ENCODE results near the gene LRRC47. TPM values are rescaled to one million over a fixed set of nuclear protein-coding genes. Genes with fewer than 3 reads are reported as not detected.

The LRRC47 gene
- total RNA-seq, 4 donors from 2014 or later: 19.0 to 44.7 (median 37.4) TPM

GRCh38 chr1:3799976-3800685, 3.8 kb upstream of the LRRC47 start:
- no peak for DNase-seq
- no peaks in the 10 kb centered on the region for H3K9me3 ChIP-seq
- H3K27me3 ChIP-seq: no peaks in the 10 kb centered on the region
- H3K4me3 ChIP-seq: no peak overlapping the region
- H3K36me3 ChIP-seq: no peaks in the 10 kb centered on the region
- intact Hi-C loops (cut with DNase I; ENCODE audit: low total_unique reads): no loop called here
- peaks cover 0 to 5% of the 10 kb centered on the region in 2 donors for H3K4me1 ChIP-seq
- H3K27ac ChIP-seq: no peak overlapping the region
- TF ChIP-seq CTCF (IDR thresholded peaks at IDR 0.05): no peak
- TF ChIP-seq POLR2A (IDR thresholded peaks at IDR 0.05): no peak

- Histone ChIP-seq H3K4me3 (peak overlapping the region; percentile 63 to 96), H3K4me1 (peaks cover 0 to 18% of the 10 kb centered on the region in 2 donors), H3K27me3 (no peaks in the 10 kb centered on the region), H3K9me3 (no peaks in the 10 kb centered on the region), H3K27ac (peak overlapping the region in 1 of 2 donors; percentile 54), H3K36me3 (no peaks in the 10 kb centered on the region)
- no peak for DNase-seq
- intact Hi-C loops (cut with DNase I; ENCODE audit: low total_unique reads): no loop called here
- TF ChIP-seq POLR2A (IDR thresholded peaks at IDR 0.05) (no peak), CTCF (IDR thresholded peaks at IDR 0.05) (no peak)
Observed at GRCh38 chr1:3795453-3796214, 664 bp downstream of the LRRC47 start.

GRCh38 chr1:3790952-3791351, 5.3 kb downstream of the LRRC47 start:
- H3K9me3 ChIP-seq: no peaks in the 10 kb centered on the region
- no peak overlapping the region for H3K27ac ChIP-seq
- intact Hi-C loops (cut with DNase I; ENCODE audit: low total_unique reads): no loop called here
- DNase-seq: no peak
- peaks cover 0 to 22% of the 10 kb centered on the region in 2 donors for H3K4me1 ChIP-seq
- H3K36me3 ChIP-seq: no peaks in the 10 kb centered on the region
- no peak overlapping the region for H3K4me3 ChIP-seq
- no peaks in the 10 kb centered on the region for H3K27me3 ChIP-seq
- TF ChIP-seq CTCF (IDR thresholded peaks at IDR 0.05): no peak
- no peak for TF ChIP-seq POLR2A (IDR thresholded peaks at IDR 0.05)

GRCh38 chr1:3790500-3790923, 5.8 kb downstream of the LRRC47 start:
- no peaks in the 10 kb centered on the region for H3K36me3 ChIP-seq
- H3K27me3 ChIP-seq: no peaks in the 10 kb centered on the region
- no peak overlapping the region for H3K4me3 ChIP-seq
- TF ChIP-seq CTCF (IDR thresholded peaks at IDR 0.05) (no peak), POLR2A (IDR thresholded peaks at IDR 0.05) (no peak)
- intact Hi-C loops (cut with DNase I; ENCODE audit: low total_unique reads): no loop called here
- H3K9me3 ChIP-seq: no peaks in the 10 kb centered on the region
- peaks cover 0 to 21% of the 10 kb centered on the region in 2 donors for H3K4me1 ChIP-seq
- H3K27ac ChIP-seq: no peak overlapping the region
- DNase-seq: no peak

Measured in uterus (tissue), 4 donors.